ENCODE results near the gene SLC35G6. TPM values are rescaled to one million over a fixed set of nuclear protein-coding genes. Genes with fewer than 3 reads are reported as not detected.

SLC35G6 gene
- polyA plus RNA-seq, 1 donor from 2014 or later, result not detected

DNA sequence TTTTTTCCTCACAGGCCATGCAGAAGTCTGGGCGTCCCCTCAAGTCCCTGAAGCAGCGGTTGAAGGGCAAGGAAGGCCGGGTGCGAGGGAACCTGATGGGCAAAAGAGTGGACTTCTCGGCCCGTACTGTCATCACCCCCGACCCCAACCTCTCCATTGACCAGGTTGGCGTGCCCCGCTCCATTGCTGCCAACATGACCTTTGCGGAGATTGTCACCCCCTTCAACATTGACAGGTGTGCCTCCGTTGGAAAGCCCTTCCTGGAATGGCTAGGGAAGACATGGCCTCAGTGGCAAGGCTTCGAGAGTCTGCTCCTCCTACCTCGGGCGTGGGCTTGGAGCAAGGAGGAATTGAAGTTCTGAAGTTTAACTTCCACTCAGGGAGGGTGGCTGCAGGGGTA lies 16.4 kb downstream of the SLC35G6 start:
- peaks cover 10 to 15% (median 12%) of the 10 kb centered on the region in 3 donors for H3K4me1 Mint-ChIP-seq
- H3K9me3 Mint-ChIP-seq, result no peaks in the 10 kb centered on the region
- no peaks in the 10 kb centered on the region for H3K27me3 Mint-ChIP-seq
- H3K4me3 Mint-ChIP-seq, result no peak overlapping the region
- peaks cover 7% of the 10 kb centered on the region for H3K36me3 Mint-ChIP-seq
- no peak overlapping the region for H3K27ac Mint-ChIP-seq

DNA sequence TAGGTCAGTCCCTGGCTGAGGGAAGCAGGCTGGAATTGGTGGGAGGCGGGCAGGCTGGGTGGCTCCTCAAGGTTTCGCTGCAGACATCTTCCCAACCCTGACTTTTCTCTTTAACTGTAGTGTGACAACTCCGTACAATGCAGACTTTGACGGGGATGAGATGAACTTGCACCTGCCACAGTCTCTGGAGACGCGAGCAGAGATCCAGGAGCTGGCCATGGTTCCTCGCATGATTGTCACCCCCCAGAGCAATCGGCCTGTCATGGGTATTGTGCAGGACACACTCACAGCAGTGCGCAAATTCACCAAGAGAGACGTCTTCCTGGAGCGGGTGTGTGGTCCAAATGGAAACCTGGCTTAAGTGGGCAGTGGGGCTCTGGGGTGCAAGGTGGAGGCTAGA lies 17.9 kb downstream of the SLC35G6 start:
- no peaks in the 10 kb centered on the region for H3K9me3 Mint-ChIP-seq
- no peak overlapping the region for H3K27ac Mint-ChIP-seq
- H3K4me3 Mint-ChIP-seq, result peak overlapping the region in 1 of 4 donors; percentile 34
- H3K4me1 Mint-ChIP-seq, result peaks cover 0 to 2% (median 0%) of the 10 kb centered on the region in 3 donors
- peaks cover 9% of the 10 kb centered on the region for H3K36me3 Mint-ChIP-seq
- no peaks in the 10 kb centered on the region for H3K27me3 Mint-ChIP-seq

DNA sequence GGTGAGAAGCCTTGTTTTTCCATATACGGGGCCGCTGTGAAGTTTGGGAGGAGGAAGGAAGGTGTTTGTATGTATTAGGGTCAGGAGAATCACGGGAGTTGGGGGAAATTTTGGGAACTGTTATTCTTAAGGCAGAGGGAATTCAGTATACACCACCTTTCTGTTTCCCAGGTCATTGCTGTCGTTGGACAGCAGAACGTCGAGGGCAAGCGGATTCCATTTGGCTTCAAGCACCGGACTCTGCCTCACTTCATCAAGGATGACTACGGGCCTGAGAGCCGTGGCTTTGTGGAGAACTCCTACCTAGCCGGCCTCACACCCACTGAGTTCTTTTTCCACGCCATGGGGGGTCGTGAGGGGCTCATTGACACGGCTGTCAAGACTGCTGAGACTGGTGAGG lies 20.5 kb downstream of the SLC35G6 start:
- Mint-ChIP-seq H3K36me3 (peaks cover 8% of the 10 kb centered on the region), H3K4me3 (no peak overlapping the region), H3K9me3 (no peaks in the 10 kb centered on the region), H3K27ac (peak overlapping the region in 2 of 3 donors; percentile 64 to 67), H3K27me3 (no peaks in the 10 kb centered on the region), H3K4me1 (no peaks in the 10 kb centered on the region)

DNA sequence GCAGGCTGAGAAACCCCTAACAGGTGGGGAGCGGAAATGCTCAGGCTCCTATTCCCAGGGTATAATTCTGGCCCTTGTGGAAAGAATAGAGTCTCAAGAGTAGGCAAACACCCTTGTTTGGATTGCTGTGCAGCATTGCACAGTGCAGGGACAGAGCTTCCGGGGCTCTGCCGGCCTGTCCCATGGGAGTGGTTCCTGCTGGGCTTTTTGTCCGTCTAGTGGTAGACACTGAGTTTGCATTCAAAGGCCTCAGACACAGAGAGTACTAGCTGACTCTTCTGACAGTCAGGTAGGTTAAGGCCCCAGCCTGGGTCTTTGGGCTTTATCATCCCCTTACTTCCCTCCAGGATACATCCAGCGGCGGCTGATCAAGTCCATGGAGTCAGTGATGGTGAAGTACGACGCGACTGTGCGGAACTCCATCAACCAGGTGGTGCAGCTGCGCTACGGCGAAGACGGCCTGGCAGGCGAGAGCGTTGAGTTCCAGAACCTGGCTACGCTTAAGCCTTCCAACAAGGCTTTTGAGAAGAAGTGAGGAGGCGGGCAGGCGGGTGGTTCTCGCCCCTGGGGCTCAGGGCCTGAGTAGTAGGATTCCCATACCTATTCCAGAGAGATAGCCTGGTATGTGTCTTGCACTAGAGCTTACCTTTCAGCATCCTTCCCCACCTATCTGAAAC lies 21.1 kb downstream of the SLC35G6 start:
- Mint-ChIP-seq H3K36me3 (peaks cover 10% of the 10 kb centered on the region), H3K27ac (peak overlapping the region in 1 of 3 donors; percentile 67), H3K4me1 (no peaks in the 10 kb centered on the region), H3K9me3 (no peaks in the 10 kb centered on the region), H3K4me3 (no peak overlapping the region), H3K27me3 (no peaks in the 10 kb centered on the region)

DNA sequence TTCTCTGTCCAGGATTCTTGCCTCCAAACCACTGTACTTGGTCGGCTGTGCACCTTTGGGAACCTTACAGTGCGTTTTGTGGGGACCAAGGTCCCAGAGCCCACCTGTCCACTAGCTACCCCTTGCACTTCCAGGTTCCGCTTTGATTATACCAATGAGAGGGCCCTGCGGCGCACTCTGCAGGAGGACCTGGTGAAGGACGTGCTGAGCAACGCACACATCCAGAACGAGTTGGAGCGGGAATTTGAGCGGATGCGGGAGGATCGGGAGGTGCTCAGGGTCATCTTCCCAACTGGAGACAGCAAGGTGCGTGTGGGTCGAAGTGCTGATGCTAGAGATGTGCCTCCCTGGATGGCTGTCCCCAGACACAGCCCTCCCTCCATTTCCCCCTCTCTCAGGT lies 21.7 kb downstream of the SLC35G6 start:
- no peaks in the 10 kb centered on the region for H3K4me1 Mint-ChIP-seq
- peaks cover 10% of the 10 kb centered on the region for H3K36me3 Mint-ChIP-seq
- no peaks in the 10 kb centered on the region for H3K9me3 Mint-ChIP-seq
- H3K27me3 Mint-ChIP-seq, result no peaks in the 10 kb centered on the region
- no peak overlapping the region for H3K4me3 Mint-ChIP-seq
- no peak overlapping the region for H3K27ac Mint-ChIP-seq

DNA sequence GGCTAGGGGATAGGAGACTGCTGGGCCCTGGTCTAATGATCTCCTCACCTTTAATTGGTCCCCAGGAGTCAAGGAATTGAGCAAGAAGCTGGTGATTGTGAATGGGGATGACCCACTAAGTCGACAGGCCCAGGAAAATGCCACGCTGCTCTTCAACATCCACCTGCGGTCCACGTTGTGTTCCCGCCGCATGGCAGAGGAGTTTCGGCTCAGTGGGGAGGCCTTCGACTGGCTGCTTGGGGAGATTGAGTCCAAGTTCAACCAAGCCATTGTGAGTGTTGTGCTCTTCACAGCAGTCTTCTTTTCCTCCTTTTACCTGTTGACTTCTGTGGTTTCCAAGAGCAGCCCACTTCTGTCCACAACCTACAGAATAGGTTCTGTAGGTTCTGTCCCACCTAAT lies 22.3 kb downstream of the SLC35G6 start:
- H3K4me3 Mint-ChIP-seq, result no peak overlapping the region
- H3K27me3 Mint-ChIP-seq, result no peaks in the 10 kb centered on the region
- no peaks in the 10 kb centered on the region for H3K4me1 Mint-ChIP-seq
- H3K27ac Mint-ChIP-seq, result no peak overlapping the region
- H3K9me3 Mint-ChIP-seq, result no peaks in the 10 kb centered on the region
- peaks cover 10% of the 10 kb centered on the region for H3K36me3 Mint-ChIP-seq

DNA sequence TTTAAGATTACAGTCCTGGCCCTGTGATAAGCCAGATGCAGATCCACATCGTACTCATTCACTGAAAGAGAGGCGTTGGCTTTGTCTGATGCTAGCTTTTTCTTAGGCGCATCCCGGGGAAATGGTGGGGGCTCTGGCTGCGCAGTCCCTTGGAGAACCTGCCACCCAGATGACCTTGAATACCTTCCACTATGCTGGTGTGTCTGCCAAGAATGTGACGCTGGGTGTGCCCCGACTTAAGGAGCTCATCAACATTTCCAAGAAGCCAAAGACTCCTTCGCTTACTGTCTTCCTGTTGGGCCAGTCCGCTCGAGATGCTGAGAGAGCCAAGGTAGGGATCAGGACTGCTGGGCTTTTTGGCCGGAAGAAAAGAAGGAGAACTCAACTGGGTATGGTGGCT lies 26.9 kb downstream of the SLC35G6 start:
- Mint-ChIP-seq H3K4me3 (no peak overlapping the region), H3K27ac (peak overlapping the region in 1 of 3 donors; percentile 50), H3K36me3 (peaks cover 9% of the 10 kb centered on the region), H3K27me3 (no peaks in the 10 kb centered on the region), H3K4me1 (no peaks in the 10 kb centered on the region), H3K9me3 (no peaks in the 10 kb centered on the region)

DNA sequence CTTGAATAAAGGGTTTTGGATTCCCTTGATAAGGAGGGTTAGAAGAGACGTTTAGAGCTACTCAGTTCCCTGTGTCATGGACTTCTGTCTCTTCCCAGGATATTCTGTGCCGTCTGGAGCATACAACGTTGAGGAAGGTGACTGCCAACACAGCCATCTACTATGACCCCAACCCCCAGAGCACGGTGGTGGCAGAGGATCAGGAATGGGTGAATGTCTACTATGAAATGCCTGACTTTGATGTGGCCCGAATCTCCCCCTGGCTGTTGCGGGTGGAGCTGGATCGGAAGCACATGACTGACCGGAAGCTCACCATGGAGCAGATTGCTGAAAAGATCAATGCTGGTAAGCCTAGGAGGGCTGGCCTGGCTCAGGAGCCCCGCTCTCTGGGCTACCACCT lies 27.6 kb downstream of the SLC35G6 start:
- Mint-ChIP-seq H3K4me1 (no peaks in the 10 kb centered on the region), H3K27me3 (no peaks in the 10 kb centered on the region), H3K4me3 (no peak overlapping the region), H3K9me3 (no peaks in the 10 kb centered on the region), H3K36me3 (peaks cover 7% of the 10 kb centered on the region), H3K27ac (no peak overlapping the region)

DNA sequence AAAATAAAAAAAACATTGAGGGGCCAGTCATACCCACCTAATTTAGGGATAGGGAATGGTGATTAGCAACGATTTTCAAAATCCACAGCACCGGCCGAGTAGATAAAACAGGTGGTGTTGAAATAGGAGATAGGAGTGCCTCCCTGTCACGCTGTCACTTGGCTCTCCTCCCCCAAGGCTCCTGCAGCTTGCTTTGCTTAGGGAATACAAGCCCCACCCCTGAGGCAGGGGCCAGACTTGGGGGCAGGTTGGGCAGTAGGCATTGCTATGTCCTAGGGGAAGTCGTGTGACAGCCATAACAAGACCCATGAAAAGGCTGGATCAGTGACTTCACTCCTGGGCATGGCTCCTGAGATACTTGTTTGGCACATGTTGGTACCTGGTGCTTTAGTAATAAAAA lies 28.7 kb downstream of the SLC35G6 start:
- Mint-ChIP-seq H3K4me3 (no peak overlapping the region), H3K27ac (no peak overlapping the region), H3K4me1 (no peaks in the 10 kb centered on the region), H3K9me3 (no peaks in the 10 kb centered on the region), H3K27me3 (no peaks in the 10 kb centered on the region), H3K36me3 (peaks cover 5% of the 10 kb centered on the region)

DNA sequence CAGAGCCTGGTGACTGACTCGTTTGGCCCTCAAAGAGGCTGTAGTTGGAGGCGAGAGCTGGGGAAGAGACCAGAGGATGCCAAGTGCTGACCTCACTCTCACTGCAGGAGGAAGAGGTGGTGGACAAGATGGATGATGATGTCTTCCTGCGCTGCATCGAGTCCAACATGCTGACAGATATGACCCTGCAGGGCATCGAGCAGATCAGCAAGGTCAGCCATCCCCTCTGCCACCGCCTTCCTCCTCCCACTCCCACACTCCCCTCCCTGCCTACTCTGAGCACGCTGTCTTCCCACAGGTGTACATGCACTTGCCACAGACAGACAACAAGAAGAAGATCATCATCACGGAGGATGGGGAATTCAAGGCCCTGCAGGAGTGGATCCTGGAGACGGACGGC lies 29.9 kb downstream of the SLC35G6 start:
- peak overlapping the region in 1 of 4 donors; percentile 54 for H3K4me3 Mint-ChIP-seq
- no peaks in the 10 kb centered on the region for H3K4me1 Mint-ChIP-seq
- peaks cover 5% of the 10 kb centered on the region for H3K36me3 Mint-ChIP-seq
- H3K9me3 Mint-ChIP-seq, result no peaks in the 10 kb centered on the region
- H3K27ac Mint-ChIP-seq, result peak overlapping the region in 1 of 3 donors; percentile 42
- no peaks in the 10 kb centered on the region for H3K27me3 Mint-ChIP-seq

DNA sequence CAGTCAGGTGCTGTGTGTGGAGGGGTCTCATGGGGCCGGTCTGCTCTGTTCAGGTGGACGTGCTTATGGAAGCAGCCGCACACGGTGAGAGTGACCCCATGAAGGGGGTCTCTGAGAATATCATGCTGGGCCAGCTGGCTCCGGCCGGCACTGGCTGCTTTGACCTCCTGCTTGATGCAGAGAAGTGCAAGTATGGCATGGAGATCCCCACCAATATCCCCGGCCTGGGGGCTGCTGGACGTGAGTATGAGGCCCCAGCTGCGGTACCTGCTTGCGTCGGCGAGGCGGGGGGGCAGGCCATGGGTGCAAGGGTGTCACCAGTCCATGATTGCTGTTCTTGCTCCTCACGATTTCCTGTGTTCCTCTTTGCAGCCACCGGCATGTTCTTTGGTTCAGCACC lies 30.9 kb downstream of the SLC35G6 start:
- Mint-ChIP-seq H3K9me3 (no peaks in the 10 kb centered on the region), H3K27ac (no peak overlapping the region), H3K36me3 (peaks cover 3% of the 10 kb centered on the region), H3K4me1 (no peaks in the 10 kb centered on the region), H3K27me3 (no peaks in the 10 kb centered on the region), H3K4me3 (no peak overlapping the region)

DNA sequence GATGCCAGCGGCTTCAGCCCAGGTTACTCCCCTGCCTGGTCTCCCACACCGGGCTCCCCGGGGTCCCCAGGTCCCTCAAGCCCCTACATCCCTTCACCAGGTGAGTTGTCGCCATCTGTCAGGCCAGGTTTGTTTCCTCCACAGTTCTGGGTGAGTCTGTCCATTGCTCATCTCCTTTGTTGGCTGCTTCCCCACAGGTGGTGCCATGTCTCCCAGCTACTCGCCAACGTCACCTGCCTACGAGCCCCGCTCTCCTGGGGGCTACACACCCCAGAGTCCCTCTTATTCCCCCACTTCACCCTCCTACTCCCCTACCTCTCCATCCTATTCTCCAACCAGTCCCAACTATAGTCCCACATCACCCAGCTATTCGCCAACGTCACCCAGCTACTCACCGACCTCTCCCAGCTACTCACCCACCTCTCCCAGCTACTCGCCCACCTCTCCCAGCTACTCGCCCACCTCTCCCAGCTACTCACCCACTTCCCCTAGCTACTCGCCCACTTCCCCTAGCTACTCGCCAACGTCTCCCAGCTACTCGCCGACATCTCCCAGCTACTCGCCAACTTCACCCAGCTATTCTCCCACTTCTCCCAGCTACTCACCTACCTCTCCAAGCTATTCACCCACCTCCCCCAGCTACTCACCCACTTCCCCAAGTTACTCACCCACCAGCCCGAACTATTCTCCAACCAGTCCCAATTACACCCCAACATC lies 31.7 kb downstream of the SLC35G6 start:
- H3K4me1 Mint-ChIP-seq, result no peaks in the 10 kb centered on the region
- H3K36me3 Mint-ChIP-seq, result peaks cover 3% of the 10 kb centered on the region
- no peaks in the 10 kb centered on the region for H3K27me3 Mint-ChIP-seq
- no peaks in the 10 kb centered on the region for H3K9me3 Mint-ChIP-seq
- no peak overlapping the region for H3K27ac Mint-ChIP-seq
- H3K4me3 Mint-ChIP-seq, result peak overlapping the region in 1 of 4 donors; percentile 33

DNA sequence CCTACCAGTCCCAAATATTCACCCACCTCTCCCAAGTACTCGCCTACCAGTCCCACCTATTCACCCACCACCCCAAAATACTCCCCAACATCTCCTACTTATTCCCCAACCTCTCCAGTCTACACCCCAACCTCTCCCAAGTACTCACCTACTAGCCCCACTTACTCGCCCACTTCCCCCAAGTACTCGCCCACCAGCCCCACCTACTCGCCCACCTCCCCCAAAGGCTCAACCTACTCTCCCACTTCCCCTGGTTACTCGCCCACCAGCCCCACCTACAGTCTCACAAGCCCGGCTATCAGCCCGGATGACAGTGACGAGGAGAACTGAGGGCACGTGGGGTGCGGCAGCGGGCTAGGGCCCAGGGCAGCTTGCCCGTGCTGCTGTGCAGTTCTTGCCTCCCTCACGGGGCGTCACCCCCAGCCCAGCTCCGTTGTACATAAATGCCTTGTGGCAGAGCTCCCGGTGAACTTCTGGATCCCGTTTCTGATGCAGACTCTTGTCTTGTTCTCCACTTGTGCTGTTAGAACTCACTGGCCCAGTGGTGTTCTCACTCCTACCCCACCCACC lies 32.7 kb downstream of the SLC35G6 start:
- Mint-ChIP-seq H3K4me3 (no peak overlapping the region), H3K36me3 (peaks cover 3% of the 10 kb centered on the region), H3K27ac (no peak overlapping the region), H3K9me3 (no peaks in the 10 kb centered on the region), H3K4me1 (no peaks in the 10 kb centered on the region), H3K27me3 (no peaks in the 10 kb centered on the region)

DNA sequence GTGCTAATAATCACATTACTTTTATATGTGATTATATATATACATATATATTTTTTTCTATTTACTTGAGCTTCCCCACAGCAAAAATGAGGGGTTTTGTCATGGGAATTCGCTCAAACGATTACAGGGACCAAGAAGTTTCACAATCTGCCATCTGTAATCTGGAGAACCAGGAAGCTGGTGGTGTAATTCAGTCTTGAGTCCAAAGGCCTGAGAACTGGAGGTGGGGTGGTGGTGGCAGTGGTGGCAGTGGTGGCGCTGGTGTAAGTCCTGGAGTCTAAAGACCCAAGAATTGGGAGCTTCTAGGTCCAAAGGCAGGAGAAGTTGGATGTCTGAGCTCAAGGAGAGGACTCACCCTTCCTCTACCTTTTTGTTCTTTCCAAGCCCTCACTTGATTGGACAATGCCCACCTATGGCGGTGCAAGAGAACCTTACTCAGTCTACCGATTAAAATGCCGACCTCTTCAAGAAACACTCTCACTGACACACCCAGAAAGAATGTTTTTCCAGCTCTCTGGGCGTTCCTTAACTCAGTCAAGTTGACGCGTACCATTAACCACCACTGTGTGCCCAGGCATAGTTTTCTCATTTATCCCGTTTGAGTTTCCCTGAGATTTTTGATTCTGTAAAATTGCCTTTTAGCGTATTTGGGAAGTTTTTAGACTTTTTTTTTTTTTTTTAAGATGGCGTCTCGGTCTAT lies 34.8 kb downstream of the SLC35G6 start:
- H3K27me3 Mint-ChIP-seq, result no peaks in the 10 kb centered on the region
- no peak overlapping the region for H3K4me3 Mint-ChIP-seq
- no peak overlapping the region for H3K27ac Mint-ChIP-seq
- H3K4me1 Mint-ChIP-seq, result no peaks in the 10 kb centered on the region
- H3K36me3 Mint-ChIP-seq, result peaks cover 2% of the 10 kb centered on the region
- H3K9me3 Mint-ChIP-seq, result no peaks in the 10 kb centered on the region

DNA sequence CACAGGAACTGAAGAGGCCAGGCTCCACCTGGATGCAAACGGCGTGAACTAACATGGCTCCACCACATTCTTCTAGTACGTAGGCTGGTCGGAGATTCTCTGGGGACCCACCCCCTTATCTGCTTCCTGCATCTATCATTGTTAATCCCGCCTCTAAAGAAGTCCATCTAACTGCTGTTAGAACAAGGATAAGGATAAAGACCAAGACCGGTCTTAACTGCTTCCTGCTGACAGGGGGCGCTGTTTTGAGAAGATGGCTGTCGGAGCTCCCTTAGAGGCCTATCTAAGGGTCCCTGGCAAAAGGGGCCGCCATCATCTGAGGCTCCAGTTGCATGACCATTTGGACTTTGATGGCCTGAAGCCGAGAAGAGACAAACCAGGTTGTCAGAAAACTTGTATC lies 41.8 kb downstream of the SLC35G6 start:
- peak overlapping the region in 1 of 3 donors; percentile 53 for H3K27ac Mint-ChIP-seq
- H3K27me3 Mint-ChIP-seq, result no peaks in the 10 kb centered on the region
- H3K9me3 Mint-ChIP-seq, result peaks cover 0 to 5% (median 0%) of the 10 kb centered on the region in 3 donors
- H3K36me3 Mint-ChIP-seq, result peaks cover 2% of the 10 kb centered on the region
- peak overlapping the region in 2 of 4 donors; percentile 50 to 57 for H3K4me3 Mint-ChIP-seq
- no peaks in the 10 kb centered on the region for H3K4me1 Mint-ChIP-seq
